Astrocyte of the cerebellum (primary cell): ENCODE measurements around the gene CD58.
A peak's percentile ranks its signal among the peaks of the same experiment; 100 is the strongest.

Experiments used
- DNase-seq: peaks from one replicate; pipeline ENCODE4 v3.0.0-alpha.2; 2011; ENCODE audit warnings: low read depth
- H3K4me3 ChIP-seq: 2 replicates; pipeline ENCODE4 v1.5.1; 2011; ENCODE audit warnings: mild to moderate bottlenecking, low read depth, low read length, moderate library complexity
- in situ Hi-C: cut with HindIII; loops from 2 replicates; pipeline ENCODE4 v1.10.0; 2017; ENCODE audit warnings: low sequenced_read_pairs
- TF ChIP-seq, protein P1 (sequence below): IDR thresholded peaks from 2 replicates; pipeline ENCODE4 v1.5.1; 2012; ENCODE audit warnings: low read length, low read depth, moderate library complexity, mild to moderate bottlenecking; ENCODE audit errors: missing control alignments

The CD58 gene

DNA sequence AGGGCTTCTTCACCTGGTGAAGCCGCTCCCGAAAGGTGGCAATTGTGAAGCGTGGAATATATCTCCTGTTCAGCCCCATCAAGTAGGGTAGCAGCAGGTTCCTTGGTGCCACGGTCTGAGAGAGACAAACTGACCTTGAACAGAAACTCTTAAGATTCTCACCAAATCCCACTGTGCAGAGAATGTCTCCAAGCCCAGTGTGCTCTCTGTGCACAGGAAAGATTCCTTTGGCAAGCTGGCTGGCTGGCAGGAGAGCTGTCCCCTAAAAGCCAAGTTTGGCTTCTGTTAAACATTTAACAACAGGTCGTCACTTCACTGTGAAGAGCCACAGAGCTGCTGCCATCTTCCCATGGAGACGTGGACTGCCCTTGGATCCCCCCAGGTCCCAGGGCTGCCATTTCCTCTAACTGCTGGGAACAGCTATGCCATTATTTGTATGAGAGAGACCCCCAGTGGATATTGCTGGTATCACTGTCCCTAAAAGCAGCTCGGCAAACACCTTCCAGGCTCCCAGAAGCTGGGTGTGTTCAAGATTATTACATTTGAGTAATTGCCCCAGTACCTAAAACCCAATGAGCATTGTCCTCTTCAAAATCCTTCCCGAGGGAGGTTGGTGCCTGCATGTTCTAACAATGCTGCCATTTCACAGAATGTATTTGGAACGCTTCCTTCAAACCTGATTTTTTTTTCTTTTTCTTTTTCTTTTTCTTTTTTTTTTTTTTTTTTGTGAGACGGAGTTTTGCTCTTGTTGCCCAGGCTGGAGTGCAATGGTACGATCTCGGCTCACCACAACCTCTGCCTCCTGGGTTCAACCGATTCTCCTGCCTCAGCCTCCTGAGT lies 71.8 kb downstream of the CD58 start:
- no peak for DNase-seq
- TF ChIP-seq, protein P1, sequence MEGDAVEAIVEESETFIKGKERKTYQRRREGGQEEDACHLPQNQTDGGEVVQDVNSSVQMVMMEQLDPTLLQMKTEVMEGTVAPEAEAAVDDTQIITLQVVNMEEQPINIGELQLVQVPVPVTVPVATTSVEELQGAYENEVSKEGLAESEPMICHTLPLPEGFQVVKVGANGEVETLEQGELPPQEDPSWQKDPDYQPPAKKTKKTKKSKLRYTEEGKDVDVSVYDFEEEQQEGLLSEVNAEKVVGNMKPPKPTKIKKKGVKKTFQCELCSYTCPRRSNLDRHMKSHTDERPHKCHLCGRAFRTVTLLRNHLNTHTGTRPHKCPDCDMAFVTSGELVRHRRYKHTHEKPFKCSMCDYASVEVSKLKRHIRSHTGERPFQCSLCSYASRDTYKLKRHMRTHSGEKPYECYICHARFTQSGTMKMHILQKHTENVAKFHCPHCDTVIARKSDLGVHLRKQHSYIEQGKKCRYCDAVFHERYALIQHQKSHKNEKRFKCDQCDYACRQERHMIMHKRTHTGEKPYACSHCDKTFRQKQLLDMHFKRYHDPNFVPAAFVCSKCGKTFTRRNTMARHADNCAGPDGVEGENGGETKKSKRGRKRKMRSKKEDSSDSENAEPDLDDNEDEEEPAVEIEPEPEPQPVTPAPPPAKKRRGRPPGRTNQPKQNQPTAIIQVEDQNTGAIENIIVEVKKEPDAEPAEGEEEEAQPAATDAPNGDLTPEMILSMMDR, result peak; percentile 79

DNA sequence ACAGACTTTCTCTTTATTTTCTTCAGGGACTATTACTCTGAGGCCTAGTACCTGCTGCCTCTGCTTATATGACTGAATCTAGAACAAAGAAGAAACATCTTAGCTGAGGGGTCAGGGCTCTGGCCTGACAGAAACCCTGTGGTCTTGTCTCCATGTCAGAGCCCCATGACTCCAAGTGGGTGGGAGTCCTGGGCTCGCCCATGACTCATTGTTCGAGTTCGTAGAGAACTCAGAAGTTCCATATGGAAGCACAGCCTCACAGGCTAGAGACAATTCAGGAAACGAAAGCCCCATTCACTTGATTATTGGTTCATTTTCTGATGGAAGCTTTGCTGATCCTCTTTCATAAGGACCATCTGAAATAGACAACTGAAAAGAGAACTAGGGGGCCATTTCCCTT lies 73.2 kb downstream of the CD58 start:
- TF ChIP-seq, protein P1, result no peak
- DNase-seq, result no peak
- in situ Hi-C loops, result loop anchor here (25.0 kb wide), 1 partner anchor 335 kb away; no protein-coding TSS in a partner anchor
- H3K4me3 ChIP-seq, result no peak overlapping the region

More for the DNA sequence above, 71.8 kb downstream of the CD58 start:
- no peak overlapping the region for H3K4me3 ChIP-seq
- in situ Hi-C loops, result loop anchor here (25.0 kb wide), 1 partner anchor 337 kb away; no protein-coding TSS in a partner anchor

DNA sequence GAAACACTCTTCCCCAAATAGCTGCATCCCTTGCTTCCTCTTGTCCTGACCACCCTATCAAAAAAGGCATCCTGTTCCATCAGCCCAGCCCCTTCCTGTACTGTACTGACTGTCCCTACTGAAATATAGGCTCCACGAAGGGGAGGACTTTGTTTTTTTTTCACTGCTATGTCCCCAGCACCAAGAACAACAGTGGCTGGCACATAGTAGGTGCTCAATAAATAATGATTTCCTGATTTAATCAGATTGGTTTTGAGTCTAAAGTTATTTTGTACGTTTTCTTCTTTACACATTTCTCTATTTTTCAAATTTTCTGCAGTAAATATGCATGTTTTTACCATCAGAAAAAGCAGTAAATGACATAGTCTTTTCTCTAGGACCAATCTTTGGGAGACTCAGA lies 73.9 kb downstream of the CD58 start:
- in situ Hi-C loops, result loop anchor here (25.0 kb wide), 1 partner anchor 335 kb away; no protein-coding TSS in a partner anchor
- no peak for DNase-seq
- TF ChIP-seq, protein P1, result no peak
- H3K4me3 ChIP-seq, result no peak overlapping the region

DNA sequence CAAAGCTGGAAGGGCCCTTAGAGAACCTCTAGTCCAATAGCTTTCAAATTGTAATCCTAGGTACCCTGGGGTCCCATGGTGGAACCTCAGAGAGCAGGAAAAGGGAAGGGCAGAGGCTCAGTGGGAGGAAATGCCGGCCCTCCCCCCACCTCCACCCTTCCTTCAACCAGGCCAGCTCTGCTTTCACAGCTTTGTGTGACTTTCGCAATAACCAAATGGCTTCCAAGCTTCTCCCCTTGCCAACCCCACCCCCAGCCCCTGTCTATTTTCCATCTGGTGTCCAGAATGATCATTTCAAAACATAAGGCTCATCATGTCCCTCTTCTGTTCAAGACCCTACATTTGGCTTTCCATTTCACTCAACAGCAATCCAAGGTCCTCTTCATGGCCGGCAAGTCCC lies 74.4 kb downstream of the CD58 start:
- DNase-seq, result no peak
- in situ Hi-C loops, result loop anchor here (25.0 kb wide), 1 partner anchor 334 kb away; no protein-coding TSS in a partner anchor

GRCh38 chr1:116495535-116495934 lies 75.3 kb downstream of the CD58 start:
- DNase-seq, result no peak
- TF ChIP-seq, protein P1, result no peak
- H3K4me3 ChIP-seq, result no peak overlapping the region
- in situ Hi-C loops, result loop anchor here (25.0 kb wide), 1 partner anchor 333 kb away; no protein-coding TSS in a partner anchor

More for the DNA sequence above, 74.4 kb downstream of the CD58 start:
- TF ChIP-seq, protein P1, result no peak
- H3K4me3 ChIP-seq, result no peak overlapping the region

DNA sequence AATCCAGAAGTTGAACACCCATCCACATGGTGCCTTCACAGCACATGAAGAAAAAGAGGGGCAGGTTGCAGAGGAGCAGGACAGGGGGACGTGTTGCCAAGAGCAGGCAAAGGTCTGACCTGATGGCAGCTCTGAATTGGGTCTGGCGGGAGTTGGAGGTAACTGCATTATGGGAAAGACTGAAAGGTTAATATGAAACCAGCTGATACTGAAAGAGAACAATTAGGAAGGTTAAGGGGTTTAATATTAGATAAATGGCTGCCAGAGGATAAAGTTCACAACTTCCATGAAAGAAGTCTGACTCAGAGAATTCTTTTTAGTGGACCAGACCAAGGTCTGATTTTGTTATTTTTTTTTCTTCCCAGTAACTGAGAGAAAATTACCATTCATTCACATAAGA lies 76.1 kb downstream of the CD58 start:
- TF ChIP-seq, protein P1, result no peak
- no peak overlapping the region for H3K4me3 ChIP-seq
- no peak for DNase-seq
- in situ Hi-C loops, result loop anchor here (5.0 to 25.0 kb wide), 2 partner anchors 37 to 332 kb away; no protein-coding TSS in a partner anchor
